K562 (cell line): ENCODE data around the gene CD44. TPM values are rescaled to one million over a fixed set of nuclear protein-coding genes. Genes with fewer than 3 reads are reported as not detected.
A peak's percentile ranks its signal among the peaks of the same experiment; 100 is the strongest.

Experiments used
- ATAC-seq: fragments of 200-7000 bp; cut with Tn5 transposase; 3 replicates; pipeline ENCODE4 v1.9.1; 2020; ENCODE audit warnings: moderate library complexity
- BruUV-seq: library from RNA; stranded (reverse); fragments of 400-500 nt; replicated peaks from 2 replicates; lab custom pipeline; 2021; lab: Mats Ljungman, UMichigan
- CTCF ChIA-PET: fragments of 300-600 bp; formaldehyde crosslinking; extraction: SDS; loops from one replicate; lab custom pipeline; 2021; ENCODE audit warnings: low intra/inter-chr PET ratio; lab: Yijun Ruan, JAX
- POLR2A ChIA-PET: fragments of 300-600, 350-650 bp; sonication (Branson Sonifier 250); formaldehyde crosslinking; extraction: SDS; loops from one replicate; lab custom pipeline; 2021; ENCODE audit warnings: antibody characterized with exemption, inconsistent platforms; lab: Yijun Ruan, JAX
- DNase-seq, 4 experiments: peaks; one replicate each; pipeline versions ENCODE4 v3.0.0 to v3.0.0-alpha.2; 2011 to 2018; ENCODE audit warnings: low spot score in 3 of 4, mixed read lengths in 3 of 4; ENCODE audit errors: extremely low read depth in 1 of 4
- FAIRE-seq: peaks from 2 replicates; lab custom pipeline; 2011; peaks lifted over from hg19 to GRCh38; lab: Jason Lieb, UNC
- H2AFZ ChIP-seq: 2 replicates; pipeline ENCODE4 v1.6.0; 2011; ENCODE audit warnings: low read depth, low read length, control low read depth, inconsistent platforms
- H3K27ac ChIP-seq: fragments of 200-600 bp; 3 replicates; pipeline ENCODE4 v1.8.0; 2011; ENCODE audit warnings: low read depth, mild to moderate bottlenecking, control low read depth, inconsistent platforms, low read length, moderate library complexity, mixed read lengths; ENCODE audit errors: extremely low read depth
- H3K27me3 ChIP-seq, 2 experiments: fragments of 300-600 bp in 1 of 2; 2 replicates in 1 of 2; 3 replicates in 1 of 2; pipeline versions ENCODE4 v1.6.0 to v1.8.0; 2011; ENCODE audit warnings: inconsistent platforms in 2 of 2, low read length in 2 of 2, mild to moderate bottlenecking in 1 of 2, mixed read lengths in 1 of 2, moderate library complexity in 1 of 2; ENCODE audit not compliant: control insufficient read depth in 2 of 2, insufficient read depth in 2 of 2
- H3K36me3 ChIP-seq: fragments of 300-600 bp; 3 replicates; pipeline ENCODE4 v1.8.0; 2011; ENCODE audit warnings: mild to moderate bottlenecking, low read length, inconsistent platforms; ENCODE audit not compliant: control insufficient read depth, insufficient read depth
- H3K4me1 ChIP-seq, 2 experiments: fragments of 200-600 bp in 1 of 2; replicated peaks in 1 of 2; 2 replicates in 1 of 2; 3 replicates in 1 of 2; pipeline versions ENCODE4 v1.5.1 to v1.8.0; 2011; ENCODE audit warnings: inconsistent platforms in 2 of 2, low read length in 2 of 2, mild to moderate bottlenecking in 1 of 2, mixed read lengths in 1 of 2, moderate library complexity in 1 of 2; ENCODE audit not compliant: control insufficient read depth in 2 of 2, insufficient read depth in 2 of 2
- H3K4me2 ChIP-seq: 2 replicates; pipeline ENCODE4 v1.6.1; 2011; ENCODE audit warnings: low read length, control low read depth, inconsistent platforms, mixed read lengths; ENCODE audit not compliant: insufficient read depth
- H3K4me3 ChIP-seq: fragments of 200-600 bp; sonication (generic), shearing (Covaris generic); 2 replicates; pipeline ENCODE4 v1.5.1; 2016; ENCODE audit warnings: control low read depth, inconsistent platforms
- H3K79me2 ChIP-seq: fragments of 200-600 bp; 3 replicates; pipeline ENCODE4 v1.8.0; 2011; ENCODE audit warnings: low read length, inconsistent platforms; ENCODE audit not compliant: control insufficient read depth, insufficient read depth
- H3K9ac ChIP-seq, 2 experiments: 2 replicates each; pipeline versions ENCODE4 v1.6.0 to v1.6.1; 2011; ENCODE audit warnings: low read depth in 2 of 2, low read length in 2 of 2, control low read depth in 1 of 2, inconsistent platforms in 1 of 2, mild to moderate bottlenecking in 1 of 2, mixed read lengths in 1 of 2; ENCODE audit not compliant: insufficient read depth in 1 of 2
- H3K9me1 ChIP-seq: one replicate; pipeline ENCODE4 v1.6.0; 2011; ENCODE audit warnings: inconsistent platforms, mild to moderate bottlenecking, low read length, moderate library complexity; ENCODE audit not compliant: control insufficient read depth, insufficient read depth
- H3K9me3 ChIP-seq: replicated peaks from 2 replicates; pipeline ENCODE4 v1.5.1; 2011; ENCODE audit warnings: low read depth, low read length, inconsistent platforms; ENCODE audit not compliant: control insufficient read depth, insufficient read depth
- H4K20me1 ChIP-seq: replicated peaks from 2 replicates; pipeline ENCODE4 v1.6.1; 2011; ENCODE audit warnings: low read length, inconsistent platforms, mixed read lengths; ENCODE audit not compliant: control insufficient read depth, insufficient read depth
- CHD2 ChIP-seq: IDR thresholded peaks from 2 replicates; pipeline ENCODE4 v1.6.1; 2011; ENCODE audit warnings: low read depth, low read length
- GTF2E2 ChIP-seq: fragments of 200-800 bp; sonication (Bioruptor generic); IDR thresholded peaks from 2 replicates; pipeline ENCODE4 v1.6.1; 2016; ENCODE audit warnings: missing genetic modification characterization, missing compliant biosample characterization
- GTF2F1 ChIP-seq: IDR thresholded peaks from 2 replicates; pipeline ENCODE4 v1.6.1; 2011; ENCODE audit warnings: low read depth, low read length, improper control_type of control experiment
- MAX ChIP-seq: sonication (generic); formaldehyde crosslinking; IDR thresholded peaks from 2 replicates; pipeline ENCODE4 v1.9.0; 2022; ENCODE audit warnings: mild to moderate bottlenecking, missing genetic modification reagents
- MTA2 ChIP-seq: fragments of 450-650 bp; IDR thresholded peaks from 2 replicates; pipeline ENCODE4 v1.6.1; 2016; ENCODE audit warnings: low read depth
- NCOA6 ChIP-seq: fragments of 450-650 bp; IDR thresholded peaks from 2 replicates; pipeline ENCODE4 v1.6.1; 2017; ENCODE audit warnings: mild to moderate bottlenecking
- NELFE ChIP-seq: IDR thresholded peaks from 2 replicates; pipeline ENCODE4 v1.6.1; 2011; ENCODE audit warnings: mild to moderate bottlenecking; ENCODE audit not compliant: insufficient read depth, insufficient read length
- SMAD4 ChIP-seq: fragments of 250-450 bp; sonication (Bioruptor Pico); conservative IDR thresholded peaks from 2 replicates; pipeline ENCODE4 v1.8.0; 2021; ENCODE audit warnings: inconsistent platforms, mild to moderate bottlenecking, moderate library complexity
- SPI1 ChIP-seq: IDR thresholded peaks from 2 replicates; pipeline ENCODE4 v1.6.1; 2011; ENCODE audit warnings: low read depth, low read length, control low read depth, borderline replicate concordance
- TAF15 ChIP-seq: fragments of 200-400 bp; formaldehyde crosslinking; IDR thresholded peaks from 2 replicates; pipeline ENCODE4 v1.6.1; 2017; ENCODE audit warnings: mild to moderate bottlenecking, low read depth, low read length, moderate library complexity
- ZNF668 ChIP-seq: fragments of 250-450 bp; sonication (Bioruptor Pico); IDR thresholded peaks from 2 replicates; pipeline ENCODE4 v1.8.0; 2022; ENCODE audit warnings: mild to moderate bottlenecking, inconsistent platforms
- ZNF764 ChIP-seq: fragments of 250-450 bp; sonication (Bioruptor Pico); IDR thresholded peaks from 2 replicates; pipeline ENCODE4 v1.4.0; 2020; ENCODE audit warnings: low read depth, mild to moderate bottlenecking, moderate library complexity
- WGBS: fragments of 100-300 bp; shearing (Covaris generic); methylation state at CpG from one replicate; pipeline ENCODE4 v1.1.6; 2016; ENCODE audit warnings: low coverage, mixed read lengths; ENCODE audit not compliant: insufficient coverage; ENCODE audit errors: missing lambda C conversion rate; 5-methylcytosine and 5-hydroxymethylcytosine counted together
- in situ Hi-C: fragments of 300-500 bp; cut with MboI; formaldehyde crosslinking; loops from 4 replicates; pipeline ENCODE4 v1.15.0; 2018; ENCODE audit warnings: inconsistent platforms, mixed read lengths
- intact Hi-C: fragments of 100-400 bp; cut with micrococcal nuclease; formaldehyde crosslinking; loops from 2 replicates; pipeline ENCODE4 v1.14.2; 2022
- polyA plus RNA-seq, 8 experiments: library from polyadenylated mRNA; depleted of rRNA in 4 of 8; stranded (reverse) in 5 of 8; unstranded in 3 of 8; fragments of >200 nt; fragmentation: Nextera tagmentation in 2 of 8; fragmentation: Illumina TruSeq in 1 of 8; extraction: Ambion mirVana in 2 of 8; extraction: Trizol in 1 of 8; gene quantifications; 2 replicates each; pipeline versions ENCODE4 v1.2.1 to v1.2.3, GENCODE V29; 2011 to 2014; ENCODE audit warnings: inconsistent platforms in 1 of 8, missing spikeins in 1 of 8
- total RNA-seq, 7 experiments: library from RNA; depleted of rRNA in 6 of 7; stranded (reverse); fragments of >200 nt in 6 of 7; fragmentation: Illumina TruSeq in 2 of 7; extraction: Trizol in 2 of 7; gene quantifications; 2 replicates each; pipeline versions ENCODE4 v1.2.1 to v1.2.3, GENCODE V29; 2011 to 2021; ENCODE audit warnings: low replicate concordance in 1 of 7

The CD44 gene
- total and polyA plus RNA-seq, 9 of the 15 experiments (the other 6 are each of a cell fraction or from before 2014, with no cell fraction given): 1.2 to 13.9 (median 3.0) TPM

GRCh38 chr11:35114906-35115687 lies 23.9 kb upstream of the CD44 start:
- no peak for DNase-seq
- Histone ChIP-seq H3K79me2 (no peaks in the 10 kb centered on the region), H2AFZ (no peak overlapping the region), H3K4me1 (peaks cover 0 to 18% of the 10 kb centered on the region in 2 experiments; a peak in 4 of 5 replicates), H3K27me3 (peaks cover 0 to 16% of the 10 kb centered on the region in 2 experiments; a peak in 2 of 5 replicates), H3K9me1 (peaks cover 2% of the 10 kb centered on the region), H3K4me2 (no peak overlapping the region), H3K4me3 (no peak overlapping the region), H4K20me1 (no peaks in the 10 kb centered on the region), H3K9ac (no peak overlapping the region), H3K36me3 (no peaks in the 10 kb centered on the region), H3K9me3 (no peaks in the 10 kb centered on the region), H3K27ac (no peak overlapping the region)
- in situ Hi-C loops: no loop called here
- intact Hi-C loops: no loop called here
- ChIA-PET POLR2A (interaction anchor here (0.9 kb wide), 1 partner anchor 24 kb away, joined by 3 read pairs; the partner anchor contains the start of gene CD44), CTCF (no interaction called here)
- no TSS peak for BruUV-seq
- TF ChIP-seq GTF2F1 (no peak), MAX (0 out of 2 replicates have a peak, but pooled peaks have one; percentile 26), SPI1 (peak; percentile 73)
- ATAC-seq: no peak
- WGBS: 0% methylated on average over 9 of the region's 9 CpGs
- FAIRE-seq: no peak

GRCh38 chr11:35115688-35116030 lies 23.3 kb upstream of the CD44 start:
- Histone ChIP-seq H2AFZ (no peak overlapping the region), H3K4me1 (peaks cover 0 to 16% of the 10 kb centered on the region in 2 experiments; a peak in 4 of 5 replicates), H3K27ac (no peak overlapping the region), H3K36me3 (no peaks in the 10 kb centered on the region), H3K9me1 (peaks cover 2% of the 10 kb centered on the region), H3K27me3 (peaks cover 0 to 16% of the 10 kb centered on the region in 2 experiments; a peak in 2 of 5 replicates), H3K79me2 (no peaks in the 10 kb centered on the region), H3K4me3 (no peak overlapping the region), H3K9me3 (no peaks in the 10 kb centered on the region), H3K4me2 (no peak overlapping the region), H4K20me1 (no peaks in the 10 kb centered on the region), H3K9ac (no peak overlapping the region)
- BruUV-seq: no TSS peak
- TF ChIP-seq ZNF668 (CRISPR knock-in tag) (no peak), CHD2 (no peak), TAF15 (no peak), NCOA6 (no peak), SMAD4 (CRISPR knock-in tag) (no peak), ZNF764 (CRISPR knock-in tag) (no peak), MTA2 (no peak), NELFE (no peak), GTF2E2 (tag) (no peak)
- no peak for DNase-seq
- POLR2A ChIA-PET: interaction anchor here (0.9 kb wide), 1 partner anchor 23 kb away, joined by 3 read pairs; the partner anchor contains the start of gene CD44
- FAIRE-seq: no peak
- intact Hi-C loops: no loop called here
- 2% methylated on average over 4 of the region's 4 CpGs for WGBS
- in situ Hi-C loops: no loop called here
- CTCF ChIA-PET: no interaction called here
- ATAC-seq: no peak
